ENCODE measurements around the gene DNAH11. TPM values are rescaled to one million over a fixed set of nuclear protein-coding genes. Genes with fewer than 3 reads are reported as not detected.

The DNAH11 gene
- total RNA-seq, 1 experiment from 2014 or later, result 2.0 TPM

GRCh38 chr7:21596801-21597200 is 54.0 kb downstream of the DNAH11 start:
- Mint-ChIP-seq H3K36me3 (ENCODE audit: insufficient read depth, unreplicated experiment) (no peaks in the 10 kb centered on the region), H3K9me3 (ENCODE audit: unreplicated experiment) (no peaks in the 10 kb centered on the region), H3K27me3 (ENCODE audit: insufficient read depth, unreplicated experiment) (no peaks in the 10 kb centered on the region), H3K27ac (ENCODE audit: unreplicated experiment) (no peak overlapping the region), H3K4me1 (ENCODE audit: low read depth, unreplicated experiment) (no peaks in the 10 kb centered on the region), H3K4me3 (ENCODE audit: unreplicated experiment) (no peak overlapping the region)
- CTCF ChIA-PET, result no interaction called here
- DNase-seq, result no peak
- no peak overlapping the region for H3K4me3 ChIP-seq (ENCODE audit: low read depth, low read length)
- H3K9me3 ChIP-seq, result no peaks in the 10 kb centered on the region
- BruUV-seq (replicated peaks), result no TSS peak
- intact Hi-C loops (cut with micrococcal nuclease; ENCODE audit: unreplicated experiment), result no loop called here
- no peak for TF ChIP-seq CTCF (IDR thresholded peaks at IDR 0.05; ENCODE audit: insufficient read depth in 1 of 2, low read depth in 1 of 2, low read length in 1 of 2, severe bottlenecking in 1 of 2, unreplicated experiment in 1 of 2)
- POLR2A ChIA-PET, result no interaction called here
- no peaks in the 10 kb centered on the region for H3K4me1 ChIP-seq
- H3K36me3 ChIP-seq (ENCODE audit: control insufficient read depth, insufficient read depth, low read length), result no peaks in the 10 kb centered on the region
- H3K27me3 ChIP-seq (replicated peaks; ENCODE audit: control insufficient read depth, insufficient read depth, low read length), result no peaks in the 10 kb centered on the region

DNA sequence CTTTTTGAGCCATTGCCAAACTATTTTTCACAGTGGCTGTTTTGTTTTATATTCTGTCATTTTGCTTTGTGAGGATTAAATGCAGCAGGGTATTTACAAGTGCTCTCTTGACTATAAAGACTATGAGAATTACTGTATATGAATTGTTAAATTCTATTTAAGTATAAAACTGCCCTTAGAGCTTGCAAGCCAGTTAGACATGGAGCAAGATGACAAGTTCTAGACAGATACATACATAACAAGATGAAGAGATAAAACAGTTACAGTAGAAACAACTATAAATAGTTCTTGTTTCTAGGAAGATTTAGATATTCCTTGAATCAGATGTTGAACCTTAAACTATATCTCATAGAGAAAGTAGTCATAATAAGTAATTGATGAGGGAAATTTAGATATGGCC is 60.6 kb downstream of the DNAH11 start:
- Histone ChIP-seq H3K27me3 (replicated peaks; ENCODE audit: control insufficient read depth, insufficient read depth, low read length) (no peaks in the 10 kb centered on the region), H3K4me3 (ENCODE audit: low read depth, low read length) (no peak overlapping the region), H3K36me3 (ENCODE audit: control insufficient read depth, insufficient read depth, low read length) (no peaks in the 10 kb centered on the region), H3K4me1 (no peaks in the 10 kb centered on the region), H3K9me3 (no peaks in the 10 kb centered on the region)
- POLR2A ChIA-PET, result no interaction called here
- DNase-seq, result no peak
- intact Hi-C loops (cut with micrococcal nuclease; ENCODE audit: unreplicated experiment), result no loop called here
- CTCF ChIA-PET, result no interaction called here
- Mint-ChIP-seq H3K4me1 (ENCODE audit: low read depth, unreplicated experiment) (peaks cover 8% of the 10 kb centered on the region), H3K27me3 (ENCODE audit: insufficient read depth, unreplicated experiment) (no peaks in the 10 kb centered on the region), H3K27ac (ENCODE audit: unreplicated experiment) (no peak overlapping the region), H3K9me3 (ENCODE audit: unreplicated experiment) (no peaks in the 10 kb centered on the region), H3K4me3 (ENCODE audit: unreplicated experiment) (no peak overlapping the region), H3K36me3 (ENCODE audit: insufficient read depth, unreplicated experiment) (no peaks in the 10 kb centered on the region)
- no TSS peak for BruUV-seq (replicated peaks)
- TF ChIP-seq CTCF (IDR thresholded peaks at IDR 0.05; ENCODE audit: insufficient read depth in 1 of 2, low read depth in 1 of 2, low read length in 1 of 2, severe bottlenecking in 1 of 2, unreplicated experiment in 1 of 2), result no peak

GRCh38 chr7:21603972-21604749 is 61.3 kb downstream of the DNAH11 start:
- H3K4me3 ChIP-seq (ENCODE audit: low read depth, low read length), result no peak overlapping the region
- no peaks in the 10 kb centered on the region for H3K36me3 Mint-ChIP-seq (ENCODE audit: insufficient read depth, unreplicated experiment)
- no peak overlapping the region for H3K4me3 Mint-ChIP-seq (ENCODE audit: unreplicated experiment)
- ChIA-PET CTCF (no interaction called here), POLR2A (no interaction called here)
- DNase-seq, result no peak
- H3K9me3 Mint-ChIP-seq (ENCODE audit: unreplicated experiment), result no peaks in the 10 kb centered on the region
- H3K36me3 ChIP-seq (ENCODE audit: control insufficient read depth, insufficient read depth, low read length), result no peaks in the 10 kb centered on the region
- no peaks in the 10 kb centered on the region for H3K27me3 Mint-ChIP-seq (ENCODE audit: insufficient read depth, unreplicated experiment)
- H3K27me3 ChIP-seq (replicated peaks; ENCODE audit: control insufficient read depth, insufficient read depth, low read length), result no peaks in the 10 kb centered on the region
- peaks cover 8% of the 10 kb centered on the region for H3K4me1 Mint-ChIP-seq (ENCODE audit: low read depth, unreplicated experiment)
- H3K27ac Mint-ChIP-seq (ENCODE audit: unreplicated experiment), result no peak overlapping the region
- intact Hi-C loops (cut with micrococcal nuclease; ENCODE audit: unreplicated experiment), result no loop called here
- no peaks in the 10 kb centered on the region; the same call in 1 of the 2 replicates for H3K9me3 ChIP-seq
- H3K4me1 ChIP-seq, result no peaks in the 10 kb centered on the region
- BruUV-seq (replicated peaks), result no TSS peak
- no peak for TF ChIP-seq CTCF (IDR thresholded peaks at IDR 0.05; ENCODE audit: insufficient read depth in 1 of 2, low read depth in 1 of 2, low read length in 1 of 2, severe bottlenecking in 1 of 2, unreplicated experiment in 1 of 2)

Data from Caco-2 (cell line).